ENCODE data around the gene CACNA1E. TPM values are rescaled to one million over a fixed set of nuclear protein-coding genes. Genes with fewer than 3 reads are reported as not detected.
"Not testable (repeated sequence)": the region's sequence is repeated elsewhere in the genome, so short reads cannot be mapped to it uniquely, and the experiment has no call there.

CACNA1E gene
- total RNA-seq, 4 donors from 2014 or later: 0.03 to 0.15 TPM; not detected in 2

GRCh38 chr1:181531951-181532600 lies 48.8 kb downstream of the CACNA1E start:
- no peak overlapping the region for H3K4me3 ChIP-seq (ENCODE audit: low read depth, poor library complexity, severe bottlenecking)
- TF ChIP-seq POLR2A (IDR thresholded peaks at IDR 0.05): no peak
- no peak for TF ChIP-seq CTCF (IDR thresholded peaks at IDR 0.05)
- no peak for DNase-seq (ENCODE audit: low spot score in 2 of 2)
- intact Hi-C loops (cut with DNase I; ENCODE audit: low total_unique reads): no loop called here
- WGBS, 2 donors: 72 to 74% methylated on average over 3 of the region's 3 CpGs

- no peak overlapping the region for H3K4me3 ChIP-seq (ENCODE audit: low read depth, poor library complexity, severe bottlenecking)
- WGBS, 2 donors: 68 to 73% methylated on average over 2 of the region's 2 CpGs
- no peak for DNase-seq (ENCODE audit: low spot score in 2 of 2)
- intact Hi-C loops (cut with DNase I; ENCODE audit: low total_unique reads): no loop called here
- TF ChIP-seq POLR2A (IDR thresholded peaks at IDR 0.05) (no peak), CTCF (IDR thresholded peaks at IDR 0.05) (no peak)
Observed at GRCh38 chr1:181538836-181539235, 55.5 kb downstream of the CACNA1E start.

- WGBS, 2 donors: 37 to 54% methylated on average over 5 of the region's 5 CpGs
- intact Hi-C loops (cut with DNase I; ENCODE audit: low total_unique reads): no loop called here
- H3K4me3 ChIP-seq (ENCODE audit: low read depth, poor library complexity, severe bottlenecking): no peak overlapping the region
- TF ChIP-seq CTCF (IDR thresholded peaks at IDR 0.05) (no peak), POLR2A (IDR thresholded peaks at IDR 0.05) (no peak)
- DNase-seq (ENCODE audit: low spot score in 2 of 2): no peak
Observed at GRCh38 chr1:181541458-181541857, 58.1 kb downstream of the CACNA1E start.

- intact Hi-C loops (cut with DNase I; ENCODE audit: low total_unique reads): no loop called here
- 61 to 65% methylated on average over 2 of the region's 2 CpGs for WGBS, 2 donors
- no peak for TF ChIP-seq CTCF (IDR thresholded peaks at IDR 0.05)
- H3K4me3 ChIP-seq (ENCODE audit: low read depth, poor library complexity, severe bottlenecking): no peak overlapping the region
- DNase-seq (ENCODE audit: low spot score in 2 of 2): no peak
Observed at GRCh38 chr1:181541947-181542346, 58.6 kb downstream of the CACNA1E start.

GRCh38 chr1:181542406-181542805 lies 59.1 kb downstream of the CACNA1E start:
- DNase-seq (ENCODE audit: low spot score in 2 of 2); H3K4me3 ChIP-seq (ENCODE audit: low read depth, poor library complexity, severe bottlenecking); intact Hi-C loops (cut with DNase I; ENCODE audit: low total_unique reads): not testable (repeated sequence)
- WGBS, 2 donors: 76 to 78% methylated on average over 4 of the region's 4 CpGs

GRCh38 chr1:181545395-181545794 lies 62.1 kb downstream of the CACNA1E start:
- TF ChIP-seq CTCF (IDR thresholded peaks at IDR 0.05) (no peak), POLR2A (IDR thresholded peaks at IDR 0.05) (no peak)
- no peak for DNase-seq (ENCODE audit: low spot score in 2 of 2)
- H3K4me3 ChIP-seq (ENCODE audit: low read depth, poor library complexity, severe bottlenecking): no peak overlapping the region
- 37 to 52% methylated on average over 4 of the region's 4 CpGs for WGBS, 2 donors
- intact Hi-C loops (cut with DNase I; ENCODE audit: low total_unique reads): no loop called here

Data from lower leg skin (tissue), 4 donors.